GM10266 (cell line): ENCODE measurements around the gene ODF4.

ENCODE experiments used
- DNase-seq: peaks from one replicate; pipeline ENCODE4 v3.0.0; 2012; ENCODE audit errors: extremely low spot score
- CTCF ChIP-seq: IDR thresholded peaks from 2 replicates; pipeline ENCODE4 v1.5.1; 2012; ENCODE audit warnings: mild to moderate bottlenecking, low read depth; ENCODE audit not compliant: control insufficient read depth, insufficient read depth; ENCODE audit errors: missing control alignments

The ODF4 gene

GRCh38 chr17:8318010-8318935, 21.4 kb upstream of the ODF4 start:
- DNase-seq: no peak
- no peak for TF ChIP-seq CTCF

GRCh38 chr17:8320262-8320661, 19.4 kb upstream of the ODF4 start:
- no peak for TF ChIP-seq CTCF
- DNase-seq: no peak

DNA sequence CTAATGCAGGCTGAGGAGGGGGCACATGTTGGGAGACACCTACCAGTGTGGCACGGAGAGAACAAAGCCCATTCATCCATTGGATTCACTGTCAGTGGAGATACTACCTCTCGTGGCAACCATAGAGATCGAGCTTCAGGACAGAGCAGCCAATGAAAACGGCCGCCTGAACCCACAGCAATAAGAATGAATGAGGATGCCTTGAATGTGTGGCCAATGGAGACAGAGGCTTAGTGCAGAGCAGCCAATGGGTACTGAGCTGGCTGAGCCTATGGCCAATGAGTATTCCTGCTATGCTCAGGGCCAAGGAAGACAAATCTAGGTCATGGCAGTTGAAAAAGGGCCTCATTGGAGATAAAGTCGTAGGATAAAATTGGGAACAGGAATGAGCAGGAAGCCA, 18.6 kb upstream of the ODF4 start:
- no peak for DNase-seq
- TF ChIP-seq CTCF: no peak

DNA sequence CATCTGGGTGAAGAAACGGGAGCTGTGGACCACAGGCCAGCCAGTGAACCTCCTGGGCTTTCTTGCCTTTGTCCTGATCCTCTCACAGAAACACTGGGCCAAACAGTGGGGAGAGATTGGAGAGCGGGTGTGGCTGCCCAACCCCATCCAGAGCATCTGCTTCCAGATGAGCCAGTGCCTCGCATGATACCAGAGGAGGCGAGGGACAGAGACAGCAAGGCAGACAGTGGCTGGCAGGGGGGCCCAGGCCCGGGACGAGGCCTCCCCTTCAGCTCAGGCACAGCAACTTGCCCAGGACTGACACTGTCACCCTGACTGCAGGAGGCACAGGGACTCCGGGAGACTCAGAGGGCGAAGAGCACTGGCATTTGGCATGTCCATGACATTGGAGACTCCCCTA, 17.6 kb upstream of the ODF4 start:
- no peak for DNase-seq
- no peak for TF ChIP-seq CTCF

DNA sequence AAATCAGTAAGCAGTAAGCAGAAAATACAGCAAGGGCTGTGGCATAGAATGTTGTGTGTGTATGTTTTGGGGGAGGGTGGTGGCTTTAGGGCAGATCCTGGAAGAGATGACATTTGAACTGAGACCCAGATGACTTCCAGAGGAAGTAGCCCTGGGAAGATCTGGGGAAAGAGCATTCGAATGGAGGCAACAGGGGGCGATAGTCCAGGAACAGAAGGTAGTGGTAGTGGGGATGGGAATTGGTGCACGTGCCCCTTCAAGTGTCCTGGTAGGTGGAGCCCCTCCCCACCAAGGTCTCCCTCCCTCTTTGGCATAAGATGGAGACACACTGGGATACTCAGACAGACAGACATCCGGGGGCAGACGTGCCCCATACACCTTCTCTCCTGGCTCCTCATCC, 15.5 kb upstream of the ODF4 start:
- no peak for TF ChIP-seq CTCF
- no peak for DNase-seq

- no peak for DNase-seq
These were observed 14.7 kb upstream of the ODF4 start for GRCh38 chr17:8324923-8325322.

More at GRCh38 chr17:8324923-8325322, 14.7 kb upstream of the ODF4 start:
- no peak for TF ChIP-seq CTCF
